Astrocyte of the cerebellum (primary cell): ENCODE measurements around the gene SH3RF3.

Experiments
- DNase-seq: peaks from one replicate; pipeline ENCODE4 v3.0.0-alpha.2; 2011; ENCODE audit warnings: low read depth
- H3K4me3 ChIP-seq: 2 replicates; pipeline ENCODE4 v1.5.1; 2011; ENCODE audit warnings: mild to moderate bottlenecking, low read depth, low read length, moderate library complexity
- CTCF ChIP-seq: IDR thresholded peaks from 2 replicates; pipeline ENCODE4 v1.5.1; 2012; ENCODE audit warnings: low read length, low read depth, moderate library complexity, mild to moderate bottlenecking; ENCODE audit errors: missing control alignments
- in situ Hi-C: cut with HindIII; loops from 2 replicates; pipeline ENCODE4 v1.10.0; 2017; ENCODE audit warnings: low sequenced_read_pairs

Gene SH3RF3

DNA sequence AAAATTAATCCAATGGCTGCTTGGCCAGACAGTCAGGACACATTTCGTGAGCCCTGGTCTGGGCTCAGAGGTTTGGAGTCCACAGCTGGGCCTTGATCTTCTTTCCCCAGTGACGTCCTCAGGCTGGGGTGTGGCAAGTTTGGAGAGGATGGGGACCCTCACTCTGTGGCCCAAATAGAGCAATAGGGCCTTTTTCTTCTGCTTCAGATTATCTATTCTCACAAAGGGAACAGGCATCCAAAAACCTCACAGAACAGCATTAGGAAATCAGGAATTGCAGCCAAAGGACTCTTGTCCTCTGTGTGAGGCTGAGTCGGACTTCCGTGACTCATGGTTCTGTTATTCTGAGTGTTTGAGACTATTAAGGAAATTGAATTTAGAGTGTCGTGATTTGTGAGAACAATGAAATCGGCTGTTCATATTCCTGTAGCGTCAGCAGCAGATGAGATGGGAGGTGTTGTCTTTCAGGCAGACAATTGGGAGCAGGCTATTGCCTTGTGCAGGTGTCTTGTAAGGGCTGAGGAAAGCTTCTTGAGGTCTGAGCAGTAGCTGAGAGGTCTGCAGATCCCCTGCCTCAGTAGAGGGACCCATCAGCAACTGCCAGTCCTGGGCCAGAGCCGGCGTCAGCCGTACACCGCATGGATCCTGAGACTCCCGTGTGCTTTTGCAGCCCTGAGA lies 113.8 kb downstream of the SH3RF3 start:
- H3K4me3 ChIP-seq, result no peak overlapping the region
- TF ChIP-seq CTCF, result no peak
- in situ Hi-C loops, result loop anchor here (5.0 kb wide), 3 partner anchors 45 to 105 kb away; no protein-coding TSS in a partner anchor
- DNase-seq, result peak; percentile 75

- H3K4me3 ChIP-seq, result no peak overlapping the region
- DNase-seq, result no peak
- in situ Hi-C loops, result loop anchor here (5.0 kb wide), 3 partner anchors 44 to 106 kb away; no protein-coding TSS in a partner anchor
- TF ChIP-seq CTCF, result no peak
Measured at GRCh38 chr2:109243526-109244303, 114.7 kb downstream of the SH3RF3 start.

DNA sequence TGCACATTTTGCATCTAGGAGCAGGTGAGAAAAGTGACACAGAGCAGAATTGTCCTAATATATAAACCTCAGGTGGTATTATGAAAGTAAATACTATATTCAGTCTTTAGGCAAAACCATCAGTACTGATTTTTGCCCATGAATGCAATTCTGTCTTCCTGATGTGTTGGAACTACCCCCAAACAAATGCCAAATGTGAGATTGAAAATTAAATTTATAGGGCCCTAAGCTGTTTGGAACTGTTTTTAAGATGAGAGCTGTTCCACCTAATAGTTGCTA lies 115.2 kb downstream of the SH3RF3 start:
- TF ChIP-seq CTCF, result no peak

GRCh38 chr2:109244750-109245382 lies 115.9 kb downstream of the SH3RF3 start:
- in situ Hi-C loops, result loop anchor here (5.0 kb wide), 3 partner anchors 42 to 108 kb away; no protein-coding TSS in a partner anchor
- no peak overlapping the region for H3K4me3 ChIP-seq
- DNase-seq, result no peak
- TF ChIP-seq CTCF, result no peak

More for the DNA sequence above, 115.2 kb downstream of the SH3RF3 start:
- in situ Hi-C loops, result loop anchor here (5.0 kb wide), 3 partner anchors 43 to 107 kb away; no protein-coding TSS in a partner anchor
- no peak for DNase-seq
- no peak overlapping the region for H3K4me3 ChIP-seq

DNA sequence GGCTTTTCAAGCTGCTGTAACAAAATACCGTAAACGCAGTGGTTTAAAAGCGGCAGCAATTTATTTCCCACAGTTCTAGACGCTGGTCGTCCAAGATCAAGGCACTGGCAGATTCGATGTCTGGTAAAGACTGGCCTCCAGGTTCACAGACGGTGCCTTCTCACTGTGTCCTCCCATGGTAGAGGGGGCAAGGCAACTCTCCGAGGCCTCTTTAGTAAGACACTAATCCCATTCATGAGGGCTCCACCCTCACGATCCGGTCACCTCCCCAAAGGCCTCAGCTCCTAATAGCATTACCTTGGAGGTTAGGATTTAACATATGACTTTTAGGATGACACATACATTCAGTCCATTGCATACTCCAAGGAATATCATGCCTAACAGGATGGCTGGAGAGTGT lies 117.2 kb downstream of the SH3RF3 start:
- TF ChIP-seq CTCF, result no peak
- in situ Hi-C loops, result no loop called here
- H3K4me3 ChIP-seq, result no peak overlapping the region
- no peak for DNase-seq

GRCh38 chr2:109246616-109247015 lies 117.6 kb downstream of the SH3RF3 start:
- H3K4me3 ChIP-seq, result no peak overlapping the region
- in situ Hi-C loops, result no loop called here
- DNase-seq, result no peak
- TF ChIP-seq CTCF, result no peak
